ENCODE data around the gene KCTD17. TPM values are rescaled to one million over a fixed set of nuclear protein-coding genes. Genes with fewer than 3 reads are reported as not detected.
A peak's percentile ranks its signal among the peaks of the same experiment; 100 is the strongest.

KCTD17 gene
- total RNA-seq, 1 experiment from 2014 or later: 29.4 TPM

DNA sequence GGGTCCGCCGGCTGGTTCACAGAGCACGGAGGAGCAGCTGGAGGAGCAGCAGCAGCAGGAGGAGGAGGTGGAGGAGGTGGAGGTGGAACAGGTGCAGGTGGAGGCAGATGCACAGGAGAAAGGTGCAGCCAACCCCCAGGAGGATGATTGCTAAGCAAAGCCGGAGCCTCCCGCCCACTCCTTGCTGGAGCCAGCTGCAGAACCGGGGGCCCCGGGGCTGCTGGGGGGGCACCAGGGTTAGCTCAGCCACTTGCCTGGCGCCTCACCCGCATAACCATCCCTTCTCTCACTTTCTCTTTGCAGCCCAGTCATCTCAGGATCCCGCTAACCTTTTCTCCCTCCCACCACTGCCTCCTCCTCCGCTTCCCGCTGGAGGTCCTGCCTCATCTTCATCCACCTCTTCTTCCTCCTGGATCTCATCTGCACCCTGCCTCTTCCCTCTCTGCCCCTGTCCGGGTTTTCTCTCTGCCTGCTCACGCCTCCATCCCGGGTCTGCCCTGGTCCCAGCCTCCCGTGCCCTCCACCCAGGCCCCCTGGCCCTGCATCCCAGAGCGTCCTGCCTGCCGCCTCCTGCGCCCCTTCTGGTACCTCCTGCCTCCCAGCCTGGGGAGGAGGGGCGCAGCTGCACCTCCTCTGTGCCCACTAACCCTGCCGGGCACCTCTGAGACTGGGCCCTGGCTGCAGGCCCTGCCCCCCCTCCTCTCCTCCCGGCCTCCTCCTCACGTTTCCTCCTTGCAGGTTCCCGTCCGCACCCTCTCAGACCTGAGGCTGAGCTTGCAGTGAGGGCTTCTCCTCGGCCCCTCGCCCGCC lies 9.5 kb downstream of the KCTD17 start:
- DNase-seq (ENCODE audit: low spot score) (no peak), ATAC-seq (no peak)
- ChIA-PET POLR2A (no interaction called here), CTCF (interaction anchor here (1.0 to 1.4 kb wide), 4 partner anchors 10 to 412 kb away, joined by 3 to 7 read pairs (median 3); partner anchors contain the start of gene KCTD17)
- H3K27ac Mint-ChIP-seq: no peak overlapping the region
- peaks cover 9% of the 10 kb centered on the region for H3K27me3 Mint-ChIP-seq (ENCODE audit: low read depth)
- no peaks in the 10 kb centered on the region for H3K9me3 Mint-ChIP-seq
- peaks cover 9% of the 10 kb centered on the region for H3K36me3 Mint-ChIP-seq
- peak; percentile 42; the same call in 1 of the 2 replicates for TF ChIP-seq ZNF263 (CRISPR knock-in tag; IDR thresholded peaks at IDR 0.05; ENCODE audit: low read depth)
- TF ChIP-seq AFF4 (CRISPR knock-in tag; IDR thresholded peaks at IDR 0.05; ENCODE audit: borderline replicate concordance): no peak
- peaks cover 17% of the 10 kb centered on the region for H3K4me1 Mint-ChIP-seq
- no peak overlapping the region for H3K4me3 Mint-ChIP-seq

DNA sequence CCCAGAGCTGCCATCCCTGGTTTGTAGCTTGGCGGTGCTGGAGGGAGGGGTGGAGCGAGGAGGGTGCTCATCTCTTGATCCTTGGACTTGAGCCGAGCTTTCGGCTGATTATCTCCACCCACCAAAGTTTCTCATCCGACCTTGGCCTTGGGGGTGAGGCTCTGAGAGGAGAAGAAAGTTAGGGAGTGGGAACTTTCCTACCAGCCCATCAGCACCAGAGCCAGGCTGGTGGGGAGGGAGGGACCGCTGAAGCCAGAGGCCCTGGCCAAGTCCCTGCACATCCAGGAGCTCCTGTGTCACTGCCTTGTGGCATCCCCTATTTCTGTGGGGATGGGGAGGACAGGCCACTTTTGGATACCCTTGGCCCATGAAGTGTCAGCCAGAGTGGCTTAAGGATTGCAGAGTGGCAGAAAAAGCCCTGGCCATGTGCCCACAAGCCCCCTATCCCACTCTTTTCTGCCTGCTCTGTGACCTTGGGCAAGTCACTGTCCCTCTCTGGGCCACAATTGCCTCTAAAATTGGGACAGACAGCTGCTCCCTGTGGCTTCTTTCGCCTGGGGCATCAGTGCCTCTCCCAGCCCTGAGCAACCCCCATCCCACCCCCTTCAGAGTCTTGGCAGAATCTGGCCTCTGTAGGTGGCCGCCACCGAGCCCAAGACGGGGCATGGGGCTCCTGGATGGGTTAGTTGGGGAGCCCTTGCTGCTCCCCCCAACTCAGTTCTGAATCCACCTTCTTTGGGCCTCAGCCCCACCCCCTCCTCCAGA lies 10.3 kb downstream of the KCTD17 start:
- DNase-seq (ENCODE audit: low spot score) (no peak), ATAC-seq (no peak)
- TF ChIP-seq, protein P1, sequence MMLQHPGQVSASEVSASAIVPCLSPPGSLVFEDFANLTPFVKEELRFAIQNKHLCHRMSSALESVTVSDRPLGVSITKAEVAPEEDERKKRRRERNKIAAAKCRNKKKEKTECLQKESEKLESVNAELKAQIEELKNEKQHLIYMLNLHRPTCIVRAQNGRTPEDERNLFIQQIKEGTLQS (CRISPR knock-in tag; conservative IDR thresholded peaks at IDR 0.05): no peak
- TF ChIP-seq IRF1 (CRISPR knock-in tag; IDR thresholded peaks at IDR 0.05) (no peak), RORB (CRISPR knock-in tag; IDR thresholded peaks at IDR 0.05) (no peak), ZNF671 (CRISPR knock-in tag; IDR thresholded peaks at IDR 0.05) (no peak), ATF2 (CRISPR knock-in tag; IDR thresholded peaks at IDR 0.05; ENCODE audit: borderline replicate concordance, low read depth) (no peak), FOXJ3 (CRISPR knock-in tag; IDR thresholded peaks at IDR 0.05; ENCODE audit: borderline replicate concordance) (no peak), PRRX2 (CRISPR knock-in tag; IDR thresholded peaks at IDR 0.05) (no peak), NFYB (CRISPR knock-in tag; conservative IDR thresholded peaks at IDR 0.05; ENCODE audit: low read depth) (no peak)
- TF ChIP-seq, protein P2, sequence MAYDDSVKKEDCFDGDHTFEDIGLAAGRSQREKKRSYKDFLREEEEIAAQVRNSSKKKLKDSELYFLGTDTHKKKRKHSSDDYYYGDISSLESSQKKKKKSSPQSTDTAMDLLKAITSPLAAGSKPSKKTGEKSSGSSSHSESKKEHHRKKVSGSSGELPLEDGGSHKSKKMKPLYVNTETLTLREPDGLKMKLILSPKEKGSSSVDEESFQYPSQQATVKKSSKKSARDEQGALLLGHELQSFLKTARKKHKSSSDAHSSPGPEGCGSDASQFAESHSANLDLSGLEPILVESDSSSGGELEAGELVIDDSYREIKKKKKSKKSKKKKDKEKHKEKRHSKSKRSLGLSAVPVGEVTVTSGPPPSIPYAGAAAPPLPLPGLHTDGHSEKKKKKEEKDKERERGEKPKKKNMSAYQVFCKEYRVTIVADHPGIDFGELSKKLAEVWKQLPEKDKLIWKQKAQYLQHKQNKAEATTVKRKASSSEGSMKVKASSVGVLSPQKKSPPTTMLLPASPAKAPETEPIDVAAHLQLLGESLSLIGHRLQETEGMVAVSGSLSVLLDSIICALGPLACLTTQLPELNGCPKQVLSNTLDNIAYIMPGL (CRISPR knock-in tag; IDR thresholded peaks at IDR 0.05): no peak
- TF ChIP-seq, protein P3, sequence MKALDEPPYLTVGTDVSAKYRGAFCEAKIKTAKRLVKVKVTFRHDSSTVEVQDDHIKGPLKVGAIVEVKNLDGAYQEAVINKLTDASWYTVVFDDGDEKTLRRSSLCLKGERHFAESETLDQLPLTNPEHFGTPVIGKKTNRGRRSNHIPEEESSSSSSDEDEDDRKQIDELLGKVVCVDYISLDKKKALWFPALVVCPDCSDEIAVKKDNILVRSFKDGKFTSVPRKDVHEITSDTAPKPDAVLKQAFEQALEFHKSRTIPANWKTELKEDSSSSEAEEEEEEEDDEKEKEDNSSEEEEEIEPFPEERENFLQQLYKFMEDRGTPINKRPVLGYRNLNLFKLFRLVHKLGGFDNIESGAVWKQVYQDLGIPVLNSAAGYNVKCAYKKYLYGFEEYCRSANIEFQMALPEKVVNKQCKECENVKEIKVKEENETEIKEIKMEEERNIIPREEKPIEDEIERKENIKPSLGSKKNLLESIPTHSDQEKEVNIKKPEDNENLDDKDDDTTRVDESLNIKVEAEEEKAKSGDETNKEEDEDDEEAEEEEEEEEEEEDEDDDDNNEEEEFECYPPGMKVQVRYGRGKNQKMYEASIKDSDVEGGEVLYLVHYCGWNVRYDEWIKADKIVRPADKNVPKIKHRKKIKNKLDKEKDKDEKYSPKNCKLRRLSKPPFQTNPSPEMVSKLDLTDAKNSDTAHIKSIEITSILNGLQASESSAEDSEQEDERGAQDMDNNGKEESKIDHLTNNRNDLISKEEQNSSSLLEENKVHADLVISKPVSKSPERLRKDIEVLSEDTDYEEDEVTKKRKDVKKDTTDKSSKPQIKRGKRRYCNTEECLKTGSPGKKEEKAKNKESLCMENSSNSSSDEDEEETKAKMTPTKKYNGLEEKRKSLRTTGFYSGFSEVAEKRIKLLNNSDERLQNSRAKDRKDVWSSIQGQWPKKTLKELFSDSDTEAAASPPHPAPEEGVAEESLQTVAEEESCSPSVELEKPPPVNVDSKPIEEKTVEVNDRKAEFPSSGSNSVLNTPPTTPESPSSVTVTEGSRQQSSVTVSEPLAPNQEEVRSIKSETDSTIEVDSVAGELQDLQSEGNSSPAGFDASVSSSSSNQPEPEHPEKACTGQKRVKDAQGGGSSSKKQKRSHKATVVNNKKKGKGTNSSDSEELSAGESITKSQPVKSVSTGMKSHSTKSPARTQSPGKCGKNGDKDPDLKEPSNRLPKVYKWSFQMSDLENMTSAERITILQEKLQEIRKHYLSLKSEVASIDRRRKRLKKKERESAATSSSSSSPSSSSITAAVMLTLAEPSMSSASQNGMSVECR (CRISPR knock-in tag; IDR thresholded peaks at IDR 0.05; ENCODE audit: borderline replicate concordance): no peak
- no peak overlapping the region for H3K27ac Mint-ChIP-seq
- H3K4me1 Mint-ChIP-seq: peaks cover 17% of the 10 kb centered on the region
- peaks cover 6% of the 10 kb centered on the region for H3K36me3 Mint-ChIP-seq
- peaks cover 17% of the 10 kb centered on the region for H3K27me3 Mint-ChIP-seq (ENCODE audit: low read depth)
- no peaks in the 10 kb centered on the region for H3K9me3 Mint-ChIP-seq
- no peak overlapping the region for H3K4me3 Mint-ChIP-seq
- ChIA-PET CTCF (interaction anchor here (1.0 to 1.6 kb wide), 5 partner anchors 10 to 411 kb away, joined by 3 to 7 read pairs (median 3); partner anchors contain the start of gene KCTD17), POLR2A (no interaction called here)

Data from WTC11 (cell line).